Esophagus muscularis mucosa (tissue), 4 donors: ENCODE measurements around the gene MED29. TPM values are rescaled to one million over a fixed set of nuclear protein-coding genes. Genes with fewer than 3 reads are reported as not detected.

ENCODE experiments used
- DNase-seq: peaks from one replicate; pipeline ENCODE4 v3.0.0-alpha.2; 2017; ENCODE audit errors: extremely low spot score
- H3K27ac ChIP-seq, 4 donors: fragments of 200-600 bp; sonication (generic); replicated peaks in 1 of 4; 1 replicate in 3 of 4; 2 replicates in 1 of 4; pipeline ENCODE4 v1.5.1; 2016 to 2019; ENCODE audit warnings: mild to moderate bottlenecking in 1 of 4
- H3K27me3 ChIP-seq, 4 donors: fragments of 200-600 bp; sonication (generic); one replicate each; pipeline versions ENCODE4 v1.5.1 to v1.6.0; 2016 to 2019
- H3K36me3 ChIP-seq, 4 donors: fragments of 200-600 bp; sonication (generic); one replicate each; pipeline ENCODE4 v1.5.1; 2016 to 2019
- H3K4me1 ChIP-seq, 4 donors: fragments of 200-600 bp; sonication (generic); one replicate each; pipeline ENCODE4 v1.5.1; 2016 to 2019
- H3K4me3 ChIP-seq, 4 donors: fragments of 200-600 bp; sonication (generic); 1 replicate in 2 of 4; 2 replicates in 2 of 4; pipeline ENCODE4 v1.5.1; 2016 to 2019; ENCODE audit warnings: mild to moderate bottlenecking in 4 of 4, moderate library complexity in 1 of 4
- H3K9me3 ChIP-seq, 4 donors: fragments of 200-600 bp; sonication (generic); 1 replicate in 3 of 4; 2 replicates in 1 of 4; pipeline ENCODE4 v1.5.1; 2016 to 2019
- EP300 ChIP-seq: sonication (generic); formaldehyde crosslinking; IDR thresholded peaks from one replicate; pipeline ENCODE4 v1.6.1; 2017; ENCODE audit warnings: antibody characterized with exemption
- POLR2A ChIP-seq: fragments of 450-650 bp; IDR thresholded peaks from one replicate; pipeline ENCODE4 v1.6.1; 2017; ENCODE audit warnings: antibody characterized with exemption, moderate library complexity, mild to moderate bottlenecking, low read depth
- POLR2AphosphoS5 ChIP-seq, 2 donors: sonication (generic); formaldehyde crosslinking; IDR thresholded peaks; one replicate each; pipeline ENCODE4 v1.6.1; 2017; ENCODE audit warnings: antibody characterized with exemption in 2 of 2
- WGBS: methylation state at CpG from one replicate; pipeline ENCODE4 v1.1.5; 2018; 5-methylcytosine and 5-hydroxymethylcytosine counted together
- intact Hi-C: fragments of 100-400 bp; cut with DNase I; formaldehyde crosslinking; loops from one replicate; pipeline ENCODE4 v1.15.1; 2023
- total RNA-seq, 4 donors: library from RNA; depleted of rRNA; stranded (reverse); fragments of >200 nt; gene quantifications; one replicate each; pipeline versions ENCODE4 v1.1.0 to v1.2.1, GENCODE V29; 2016
- TF ChIP-seq, protein P1 (sequence below), 3 experiments: fragments of 200-600 bp in 2 of 3; fragments of 450-650 bp in 1 of 3; sonication (generic) in 2 of 3; IDR thresholded peaks; one replicate each; pipeline ENCODE4 v1.5.1; 2017 to 2019; ENCODE audit warnings: antibody characterized with exemption in 3 of 3, mild to moderate bottlenecking in 2 of 3, moderate library complexity in 1 of 3

MED29 gene
- total RNA-seq, 4 donors from 2014 or later = 24.9 to 58.0 (median 38.3) TPM

DNA sequence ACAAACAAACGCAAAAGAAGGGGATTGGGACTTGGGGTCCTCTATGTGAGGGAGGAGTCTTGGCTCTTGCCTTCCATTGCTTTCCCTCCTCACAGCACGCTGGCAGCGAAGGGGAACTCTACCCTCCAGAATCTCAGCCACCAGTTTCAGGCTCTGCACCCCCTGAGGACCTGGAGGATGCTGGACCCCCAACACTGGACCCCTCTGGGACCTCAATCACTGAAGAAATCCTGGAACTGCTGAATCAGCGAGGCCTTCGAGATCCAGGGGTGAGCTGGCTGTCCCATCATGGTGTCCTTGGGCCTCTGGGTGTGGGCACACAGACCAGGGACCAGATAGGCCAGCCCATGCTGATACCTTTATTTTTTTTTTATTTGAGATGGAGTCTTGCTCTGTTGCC, 30.8 kb downstream of the MED29 start:
- H3K36me3 ChIP-seq = peaks cover 24 to 81% (median 79%) of the 10 kb centered on the region in 4 donors
- H3K4me3 ChIP-seq = no peak overlapping the region
- no peak for DNase-seq
- no peaks in the 10 kb centered on the region for H3K27me3 ChIP-seq
- 92% methylated on average over 5 of the region's 5 CpGs for WGBS
- H3K27ac ChIP-seq = no peak overlapping the region
- TF ChIP-seq, protein P1, sequence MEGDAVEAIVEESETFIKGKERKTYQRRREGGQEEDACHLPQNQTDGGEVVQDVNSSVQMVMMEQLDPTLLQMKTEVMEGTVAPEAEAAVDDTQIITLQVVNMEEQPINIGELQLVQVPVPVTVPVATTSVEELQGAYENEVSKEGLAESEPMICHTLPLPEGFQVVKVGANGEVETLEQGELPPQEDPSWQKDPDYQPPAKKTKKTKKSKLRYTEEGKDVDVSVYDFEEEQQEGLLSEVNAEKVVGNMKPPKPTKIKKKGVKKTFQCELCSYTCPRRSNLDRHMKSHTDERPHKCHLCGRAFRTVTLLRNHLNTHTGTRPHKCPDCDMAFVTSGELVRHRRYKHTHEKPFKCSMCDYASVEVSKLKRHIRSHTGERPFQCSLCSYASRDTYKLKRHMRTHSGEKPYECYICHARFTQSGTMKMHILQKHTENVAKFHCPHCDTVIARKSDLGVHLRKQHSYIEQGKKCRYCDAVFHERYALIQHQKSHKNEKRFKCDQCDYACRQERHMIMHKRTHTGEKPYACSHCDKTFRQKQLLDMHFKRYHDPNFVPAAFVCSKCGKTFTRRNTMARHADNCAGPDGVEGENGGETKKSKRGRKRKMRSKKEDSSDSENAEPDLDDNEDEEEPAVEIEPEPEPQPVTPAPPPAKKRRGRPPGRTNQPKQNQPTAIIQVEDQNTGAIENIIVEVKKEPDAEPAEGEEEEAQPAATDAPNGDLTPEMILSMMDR (IDR thresholded peaks at IDR 0.05) = no peak
- TF ChIP-seq EP300 = no peak
- no peak for TF ChIP-seq POLR2AphosphoS5 (IDR thresholded peaks at IDR 0.05)
- TF ChIP-seq POLR2A = no peak
- H3K9me3 ChIP-seq = no peaks in the 10 kb centered on the region
- peaks cover 0 to 6% (median 2%) of the 10 kb centered on the region in 4 donors for H3K4me1 ChIP-seq
- intact Hi-C loops = loop anchor here (10.0 kb wide), 1 partner anchor 77 kb away; the partner anchor contains the start of gene SAMD4B

DNA sequence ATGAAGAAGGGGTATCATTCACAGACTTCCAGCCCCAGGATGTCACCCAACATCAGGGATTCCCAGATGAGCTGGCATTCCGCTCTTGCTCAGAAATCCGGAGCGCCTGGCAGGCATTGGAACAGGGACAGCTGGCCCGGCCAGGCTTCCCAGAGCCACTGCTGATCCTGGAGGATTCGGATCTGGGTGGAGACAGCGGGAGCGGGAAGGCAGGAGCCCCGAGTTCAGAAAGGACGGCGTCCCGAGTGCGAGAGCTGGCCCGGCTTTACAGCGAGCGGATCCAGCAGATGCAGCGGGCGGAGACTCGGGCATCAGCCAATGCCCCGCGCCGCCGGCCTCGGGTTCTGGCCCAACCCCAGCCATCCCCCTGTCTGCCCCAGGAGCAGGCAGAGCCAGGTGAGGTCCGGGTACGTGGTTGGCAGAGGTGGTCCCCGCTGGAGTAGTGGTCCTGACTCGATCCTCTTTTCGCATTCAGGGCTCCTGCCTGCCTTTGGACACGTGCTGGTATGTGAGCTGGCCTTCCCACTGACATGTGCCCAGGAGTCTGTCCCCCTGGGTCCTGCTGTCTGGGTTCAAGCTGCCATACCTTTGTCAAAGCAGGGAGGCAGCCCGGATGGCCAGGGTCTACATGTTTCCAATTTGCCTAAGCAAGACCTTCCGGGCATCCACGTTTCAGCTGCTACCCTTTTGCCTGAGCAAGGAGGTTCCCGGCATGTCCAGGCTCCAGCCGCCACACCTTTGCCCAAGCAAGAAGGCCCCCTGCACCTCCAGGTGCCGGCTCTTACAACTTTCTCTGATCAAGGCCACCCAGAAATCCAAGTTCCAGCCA, 32.3 kb downstream of the MED29 start:
- Histone ChIP-seq H3K36me3 (peaks cover 16 to 67% (median 65%) of the 10 kb centered on the region in 4 donors), H3K4me1 (peaks cover 8 to 12% (median 11%) of the 10 kb centered on the region in 4 donors), H3K27ac (no peak overlapping the region), H3K9me3 (no peaks in the 10 kb centered on the region), H3K4me3 (no peak overlapping the region), H3K27me3 (no peaks in the 10 kb centered on the region)
- 93% methylated on average over 15 of the region's 35 CpGs for WGBS
- intact Hi-C loops = loop anchor here (10.0 kb wide), 1 partner anchor 79 kb away; the partner anchor contains the start of gene SAMD4B
- no peak for DNase-seq
- TF ChIP-seq EP300 = no peak
- TF ChIP-seq, protein P1 (IDR thresholded peaks at IDR 0.05) = no peak
- TF ChIP-seq POLR2AphosphoS5 (IDR thresholded peaks at IDR 0.05) = peak in 1 of 2 donors; percentile 7
- no peak for TF ChIP-seq POLR2A

DNA sequence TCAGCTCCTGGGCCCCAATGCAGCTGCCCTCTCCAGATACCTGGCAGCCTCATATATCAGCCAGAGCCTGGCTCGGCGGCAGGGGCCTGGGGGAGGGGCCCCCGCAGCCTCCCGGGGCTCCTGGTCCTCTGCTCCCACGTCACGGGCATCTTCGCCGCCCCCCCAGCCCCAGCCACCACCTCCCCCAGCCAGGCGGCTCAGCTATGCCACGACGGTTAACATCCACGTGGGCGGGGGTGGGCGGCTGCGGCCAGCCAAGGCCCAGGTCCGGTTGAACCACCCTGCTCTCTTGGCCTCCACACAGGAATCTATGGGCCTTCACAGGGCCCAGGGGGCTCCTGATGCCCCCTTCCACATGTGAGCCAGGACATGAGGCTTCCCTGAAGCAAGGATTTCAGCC, 33.8 kb downstream of the MED29 start:
- Histone ChIP-seq H3K36me3 (peaks cover 10 to 52% (median 50%) of the 10 kb centered on the region in 4 donors), H3K9me3 (no peaks in the 10 kb centered on the region), H3K27me3 (no peaks in the 10 kb centered on the region), H3K27ac (no peak overlapping the region), H3K4me1 (peaks cover 19 to 26% (median 24%) of the 10 kb centered on the region in 4 donors), H3K4me3 (no peak overlapping the region)
- 61% methylated on average over 9 of the region's 16 CpGs for WGBS
- no peak for DNase-seq
- intact Hi-C loops = loop anchor here (10.0 kb wide), 1 partner anchor 80 kb away; the partner anchor contains the start of gene SAMD4B
- TF ChIP-seq POLR2AphosphoS5 (IDR thresholded peaks at IDR 0.05) (no peak), POLR2A (no peak), EP300 (no peak)
- TF ChIP-seq, protein P1 (IDR thresholded peaks at IDR 0.05) = no peak

DNA sequence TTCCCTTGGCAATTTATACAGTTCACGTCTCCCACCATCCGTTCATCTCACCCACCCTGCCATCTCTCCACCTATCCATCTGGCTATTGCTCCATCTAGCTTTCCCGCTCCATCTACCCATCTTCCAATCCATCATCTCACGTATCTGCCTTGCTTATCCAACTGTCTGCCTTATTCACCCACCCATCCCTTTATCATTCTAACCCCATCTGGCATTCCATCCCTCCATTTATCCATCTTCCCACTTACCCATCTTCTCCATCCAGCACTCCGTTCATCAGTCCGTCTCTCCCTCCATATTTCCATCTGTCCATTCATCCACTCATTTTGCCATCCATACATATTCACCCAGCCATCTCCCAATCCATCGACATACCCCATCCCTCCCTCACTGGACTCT, 34.6 kb downstream of the MED29 start:
- TF ChIP-seq POLR2A = no peak
- TF ChIP-seq POLR2AphosphoS5 (IDR thresholded peaks at IDR 0.05) = peak in 1 of 2 donors; percentile 10
- TF ChIP-seq, protein P1 (IDR thresholded peaks at IDR 0.05) = no peak
- TF ChIP-seq EP300 = no peak
- H3K27ac ChIP-seq = no peak overlapping the region
- DNase-seq = no peak
- no peak overlapping the region for H3K4me3 ChIP-seq
- intact Hi-C loops = loop anchor here (10.0 kb wide), 1 partner anchor 81 kb away; the partner anchor contains the start of gene SAMD4B
- H3K4me1 ChIP-seq = peaks cover 19 to 33% (median 28%) of the 10 kb centered on the region in 4 donors
- no peaks in the 10 kb centered on the region for H3K27me3 ChIP-seq
- H3K9me3 ChIP-seq = no peaks in the 10 kb centered on the region
- H3K36me3 ChIP-seq = peaks cover 3 to 44% (median 43%) of the 10 kb centered on the region in 4 donors
- 85% methylated on average over 7 of the region's 7 CpGs for WGBS
